Posterior cingulate gyrus (tissue), 11 donors: Measurements from ENCODE around the gene CHCT1.
"Not testable (repeated sequence)": the region's sequence is repeated elsewhere in the genome, so short reads cannot be mapped to it uniquely, and the experiment has no call there.

Experiments
- DNase-seq, 10 donors: peaks; one replicate each; pipeline versions ENCODE4 v3.0.0 to v3.0.0-alpha.2; 2020 to 2021; ENCODE audit warnings: mixed read lengths in 3 of 10
- intact Hi-C: fragments of 100-400 bp; cut with DNase I; formaldehyde crosslinking; loops from one replicate; pipeline ENCODE4 v1.15.1; 2023

Gene CHCT1

GRCh38 chr17:60422162-60422665 is at the start of gene CHCT1:
Gene CHCT1 (plus strand): TSS chr17:60422489. CDS start chr17:60422593, 104 bp downstream.
- DNase-seq = peak in 1 of 10 donors; percentile 25
- intact Hi-C loops = no loop called here

GRCh38 chr17:60372790-60373483 is 49.4 kb upstream of the CHCT1 start:
- intact Hi-C loops = no loop called here
- no peak for DNase-seq

DNA sequence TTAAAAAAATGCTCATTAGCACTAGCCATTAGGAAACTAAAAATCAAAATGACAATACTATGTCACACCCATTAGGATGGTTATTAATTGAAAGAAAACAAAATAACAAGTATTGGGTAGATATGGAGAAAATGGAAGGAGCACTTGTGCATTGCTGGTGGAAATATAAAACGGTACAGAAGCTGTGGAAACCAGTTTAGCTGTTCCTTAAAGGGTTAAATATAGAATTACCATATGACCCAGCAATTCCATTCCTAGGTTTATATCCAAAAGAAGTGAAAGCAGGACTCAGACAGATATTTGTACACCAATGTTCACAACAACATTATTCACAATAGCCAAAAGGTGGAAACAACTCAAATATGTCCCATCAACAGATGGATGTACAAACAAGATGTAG is 44.1 kb upstream of the CHCT1 start:
- intact Hi-C loops = not testable (repeated sequence)

GRCh38 chr17:60379461-60379860 is 42.8 kb upstream of the CHCT1 start:
- DNase-seq, intact Hi-C loops: not testable (repeated sequence)

More for the DNA sequence above, 44.1 kb upstream of the CHCT1 start:
- not testable (repeated sequence) for DNase-seq

- intact Hi-C loops = no loop called here
- no peak for DNase-seq
Measured at GRCh38 chr17:60381958-60382357, 40.3 kb upstream of the CHCT1 start.

DNA sequence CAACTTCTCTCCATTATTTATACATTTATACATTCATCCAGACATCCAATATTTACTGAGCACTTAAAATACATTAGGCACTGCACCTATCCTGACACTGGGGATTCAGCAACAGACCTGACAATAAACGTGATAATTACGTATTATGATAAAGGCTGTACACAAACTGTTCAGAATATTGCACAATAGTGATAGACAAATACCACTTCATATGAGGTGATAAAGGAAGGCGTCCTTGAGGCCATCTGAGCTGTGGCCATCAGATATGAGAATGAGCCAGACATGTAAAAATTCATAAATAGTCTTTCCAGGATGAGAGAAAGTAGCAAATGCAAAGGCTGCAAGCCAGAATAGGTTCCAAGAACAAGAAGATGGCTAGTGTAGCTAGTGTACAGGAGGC is 38.9 kb upstream of the CHCT1 start:
- intact Hi-C loops = no loop called here
- no peak for DNase-seq

GRCh38 chr17:60384921-60385320 is 37.4 kb upstream of the CHCT1 start:
- intact Hi-C loops, DNase-seq: not testable (repeated sequence)

- DNase-seq = no peak
- intact Hi-C loops = no loop called here
Measured at GRCh38 chr17:60386147-60387058, 35.9 kb upstream of the CHCT1 start.

GRCh38 chr17:60387666-60388065 is 34.6 kb upstream of the CHCT1 start:
- intact Hi-C loops = no loop called here
- DNase-seq = no peak

GRCh38 chr17:60388742-60389141 is 33.5 kb upstream of the CHCT1 start:
- intact Hi-C loops = no loop called here
- DNase-seq = no peak

DNA sequence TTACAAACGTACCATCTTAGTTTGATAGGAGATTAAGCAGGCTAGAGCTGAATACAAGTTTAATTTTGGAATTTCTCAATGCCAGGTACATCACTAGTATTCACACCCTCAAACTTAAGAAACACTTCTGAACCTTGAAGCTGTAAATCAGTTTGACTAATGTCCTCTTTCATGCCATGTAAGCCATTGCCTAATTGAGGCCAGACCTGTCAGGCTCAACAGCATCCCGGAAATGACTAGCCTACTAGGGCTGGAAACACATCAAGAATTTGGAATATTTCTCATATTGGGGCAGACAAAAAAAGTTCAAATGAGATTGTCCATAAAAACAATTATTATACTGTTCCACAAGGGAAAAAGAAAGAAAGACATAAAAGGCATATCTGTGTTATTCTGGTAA is 32.1 kb upstream of the CHCT1 start:
- intact Hi-C loops = loop anchor here (5.0 kb wide), 2 partner anchors 63 to 158 kb away; no protein-coding TSS in a partner anchor
- DNase-seq = no peak

DNA sequence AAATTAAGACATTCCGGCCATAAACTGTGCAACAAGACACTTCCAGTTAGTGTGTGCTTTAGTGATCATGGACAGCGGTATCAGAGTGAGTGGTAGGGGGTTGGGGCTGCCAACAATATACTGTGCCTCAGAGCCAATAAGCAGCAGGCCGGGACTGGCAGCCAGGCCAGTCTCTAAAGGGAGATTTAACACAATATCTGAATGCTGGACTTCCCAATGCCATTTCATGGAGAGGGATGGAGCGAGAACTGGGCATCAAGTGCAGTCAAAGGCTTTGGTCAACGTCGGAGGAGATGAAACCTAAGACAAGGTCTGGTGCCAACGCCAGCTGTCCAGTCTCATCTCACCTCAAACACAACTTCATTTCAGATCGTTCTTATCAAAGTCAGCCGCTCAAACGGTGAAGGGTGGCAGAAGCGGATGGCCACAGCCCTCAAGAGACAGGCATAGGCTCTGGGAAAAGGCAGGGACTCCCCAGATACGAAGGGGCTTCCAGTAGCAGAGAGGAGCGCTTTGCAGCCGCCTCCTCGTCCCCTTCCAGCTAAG is 31.3 kb upstream of the CHCT1 start:
- DNase-seq = peak in 5 of 10 donors; percentile 6 to 75 (median 16)
- intact Hi-C loops = loop anchor here (5.0 kb wide), 2 partner anchors 64 to 159 kb away; no protein-coding TSS in a partner anchor

GRCh38 chr17:60391471-60392041 is 30.7 kb upstream of the CHCT1 start:
- peak in 1 of 10 donors; percentile 54 for DNase-seq
- intact Hi-C loops = loop anchor here (5.0 kb wide), 2 partner anchors 64 to 159 kb away; no protein-coding TSS in a partner anchor

- peak; percentile 93 to 99 (median 96) for DNase-seq
- intact Hi-C loops = loop anchor here (5.0 kb wide), 2 partner anchors 65 to 160 kb away; no protein-coding TSS in a partner anchor
Measured at GRCh38 chr17:60392042-60392844, 30.0 kb upstream of the CHCT1 start, which contains the start of gene USP32. Gene USP32 (minus strand): TSS chr17:60392133. CDS start chr17:60391939, 194 bp downstream.

DNA sequence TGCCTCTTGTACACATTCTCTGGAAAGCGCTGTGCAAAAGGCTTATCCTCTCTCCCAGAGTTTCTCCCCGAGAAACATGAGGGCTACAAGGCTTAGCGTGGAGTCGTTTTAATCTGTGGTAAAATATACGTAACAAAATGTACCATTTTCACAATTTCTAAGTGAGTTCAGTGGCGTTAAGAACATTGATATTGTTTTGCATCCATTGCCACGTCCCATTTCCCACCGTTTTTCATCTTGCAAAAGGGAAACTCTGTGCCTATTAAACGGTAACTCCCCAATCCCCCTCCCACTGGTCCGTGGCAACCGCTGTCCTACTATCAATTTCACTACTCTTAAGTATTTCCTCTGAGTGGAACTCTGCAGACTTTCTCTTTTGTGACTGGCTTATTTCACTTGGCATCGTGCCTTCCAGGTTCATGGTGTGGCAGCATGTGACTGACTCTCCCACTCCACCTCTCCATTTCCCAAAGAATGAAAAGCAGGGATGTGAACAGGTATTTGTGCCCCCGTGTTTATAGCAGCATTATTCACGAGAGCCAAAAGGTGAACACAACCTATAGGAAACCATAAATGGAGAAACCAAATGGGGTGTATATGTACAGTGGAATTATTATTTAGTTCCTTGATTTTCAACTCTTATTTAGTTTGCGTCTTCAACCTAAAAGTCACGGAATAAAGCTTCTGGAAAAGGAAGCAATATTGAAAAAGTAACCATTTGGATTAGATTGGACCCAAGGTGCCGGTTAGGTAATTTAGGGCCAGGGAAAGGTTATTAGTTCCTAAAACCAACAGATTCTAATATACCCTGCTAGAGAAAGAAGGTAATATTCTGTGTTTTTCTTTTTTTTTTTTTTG is 29.2 kb upstream of the CHCT1 start:
- intact Hi-C loops = loop anchor here (5.0 kb wide), 2 partner anchors 66 to 161 kb away; no protein-coding TSS in a partner anchor

GRCh38 chr17:60393840-60394723 is 28.2 kb upstream of the CHCT1 start:
- intact Hi-C loops = loop anchor here (5.0 kb wide), 2 partner anchors 67 to 162 kb away; no protein-coding TSS in a partner anchor
- no peak for DNase-seq

More for the DNA sequence above, 29.2 kb upstream of the CHCT1 start:
- no peak for DNase-seq

DNA sequence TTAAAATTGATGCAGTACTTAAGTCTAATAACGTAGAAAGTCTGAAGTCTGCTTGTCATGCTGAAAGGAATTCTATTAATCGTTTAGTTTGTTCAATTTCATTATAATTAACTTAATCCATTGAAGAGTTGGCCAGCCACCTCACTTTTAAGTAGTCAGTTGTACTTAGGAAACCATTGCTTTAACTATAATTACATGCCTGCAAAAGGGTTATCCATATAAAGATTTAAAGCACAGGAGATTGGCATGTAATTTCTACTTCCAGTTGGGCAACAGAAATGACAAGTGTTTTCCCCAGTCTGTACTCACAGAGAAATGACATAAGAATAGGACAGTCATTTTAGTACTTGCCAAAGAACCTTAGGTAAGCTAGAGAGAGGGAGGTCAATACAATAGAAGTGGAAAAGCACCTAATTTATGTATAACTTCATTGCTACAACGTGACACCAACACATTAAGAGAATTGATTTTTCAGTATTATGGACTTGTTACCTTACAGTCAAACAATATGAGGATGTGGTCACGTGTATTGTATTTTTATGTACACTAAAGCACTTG is 26.7 kb upstream of the CHCT1 start:
- intact Hi-C loops = no loop called here
- DNase-seq = no peak
